Inflammatory macrophage treated with lipopolysaccharide for 4 hours (primary cell): ENCODE data around the gene TPM2.

Experiments used
- DNase-seq: peaks from one replicate; pipeline ENCODE4 v3.0.0-alpha.2; 2020

Gene TPM2

GRCh38 chr9:35673132-35674024 is 16.3 kb downstream of the TPM2 start, which contains the start of gene CA9:
Gene CA9, plus strand, starts transcription at chr9:35673928. Its CDS starts 32 bp downstream, at chr9:35673960.
- DNase-seq, result no peak

- DNase-seq, result no peak
Measured at GRCh38 chr9:35669331-35670145, 20.2 kb downstream of the TPM2 start.

- DNase-seq, result no peak
Measured at GRCh38 chr9:35667939-35668338, 21.8 kb downstream of the TPM2 start.

- DNase-seq, result no peak
Measured at GRCh38 chr9:35666549-35666948, 23.2 kb downstream of the TPM2 start.

- DNase-seq, result no peak
Measured at GRCh38 chr9:35666045-35666444, 23.7 kb downstream of the TPM2 start.

- no peak for DNase-seq
Measured at GRCh38 chr9:35665471-35665818, 24.3 kb downstream of the TPM2 start.

- DNase-seq, result peak; percentile 77
Measured at GRCh38 chr9:35664531-35665470, 24.9 kb downstream of the TPM2 start, which contains the start of gene ARHGEF39. Gene ARHGEF39, minus strand, starts transcription at chr9:35665195. Its CDS starts 26 bp downstream, at chr9:35665169.

GRCh38 chr9:35662437-35662836 is 27.3 kb downstream of the TPM2 start:
- DNase-seq, result no peak

GRCh38 chr9:35661756-35662350 is 27.9 kb downstream of the TPM2 start:
- DNase-seq, result no peak

- DNase-seq, result no peak
Measured at GRCh38 chr9:35660966-35661415, 28.7 kb downstream of the TPM2 start.

GRCh38 chr9:35659340-35659739 is 30.4 kb downstream of the TPM2 start:
- DNase-seq, result no peak

GRCh38 chr9:35658968-35659220 is 30.8 kb downstream of the TPM2 start:
- peak; percentile 32 for DNase-seq

- peak; percentile 91 for DNase-seq
Measured at GRCh38 chr9:35658137-35658967, 31.4 kb downstream of the TPM2 start, which contains the start of gene CCDC107. Gene CCDC107, plus strand, starts transcription at chr9:35658292. Its CDS starts 88 bp downstream, at chr9:35658380.

GRCh38 chr9:35657546-35658136 is 32.1 kb downstream of the TPM2 start, which contains the start of gene RMRP:
Gene RMRP, minus strand, starts transcription at chr9:35658019.
- DNase-seq, result peak; percentile 100

GRCh38 chr9:35656831-35657545 is 32.7 kb downstream of the TPM2 start:
- DNase-seq, result no peak

- no peak for DNase-seq
Measured at GRCh38 chr9:35656348-35656747, 33.4 kb downstream of the TPM2 start.

- DNase-seq, result no peak
Measured at GRCh38 chr9:35653611-35654010, 36.1 kb downstream of the TPM2 start.

- no peak for DNase-seq
Measured at GRCh38 chr9:35652829-35653209, 36.9 kb downstream of the TPM2 start.

GRCh38 chr9:35651956-35652828 is 37.5 kb downstream of the TPM2 start:
- DNase-seq, result peak; percentile 87
